Measurements from ENCODE around the gene RYK.

Gene RYK

GRCh38 chr3:134239538-134239937 lies 11.1 kb downstream of the RYK start:
- Histone ChIP-seq H3K27me3 (ENCODE audit: insufficient read depth, low read length, poor library complexity, severe bottlenecking) (no peaks in the 10 kb centered on the region), H3K9me3 (ENCODE audit: insufficient read depth, low read depth, low read length) (no peaks in the 10 kb centered on the region), H3F3A (ENCODE audit: low read depth) (no peaks in the 10 kb centered on the region), H3K4me1 (ENCODE audit: insufficient read depth, low read length, poor library complexity, severe bottlenecking) (peaks cover 20% of the 10 kb centered on the region), H3K9me2 (replicated peaks; ENCODE audit: low read depth, low read length) (no peaks in the 10 kb centered on the region), H3K79me2 (ENCODE audit: insufficient read depth, low read length) (peaks cover 94% of the 10 kb centered on the region), H3K4me3 (ENCODE audit: low read length, poor library complexity, severe bottlenecking) (no peak overlapping the region), H3K9ac (ENCODE audit: low read depth, low read length, poor library complexity, severe bottlenecking) (no peak overlapping the region), H3K36me3 (ENCODE audit: insufficient read depth, low read length) (no peaks in the 10 kb centered on the region), H4K20me1 (ENCODE audit: insufficient read depth, low read length, poor library complexity, severe bottlenecking) (peaks cover 79% of the 10 kb centered on the region), H3K4me2 (ENCODE audit: low read depth, low read length, poor library complexity, severe bottlenecking) (no peak overlapping the region), H2AFZ (ENCODE audit: low read length) (no peak overlapping the region)
- TF ChIP-seq EZH2phosphoT487 (IDR thresholded peaks at IDR 0.05; ENCODE audit: borderline replicate concordance): no peak

- Histone ChIP-seq H3K4me2 (ENCODE audit: low read depth, low read length, poor library complexity, severe bottlenecking) (peak overlapping the region; percentile 21), H3F3A (ENCODE audit: low read depth) (no peaks in the 10 kb centered on the region), H3K4me1 (ENCODE audit: insufficient read depth, low read length, poor library complexity, severe bottlenecking) (peaks cover 10% of the 10 kb centered on the region), H3K36me3 (ENCODE audit: insufficient read depth, low read length) (no peaks in the 10 kb centered on the region), H3K79me2 (ENCODE audit: insufficient read depth, low read length) (peaks cover 91% of the 10 kb centered on the region), H3K9ac (ENCODE audit: low read depth, low read length, poor library complexity, severe bottlenecking) (no peak overlapping the region), H3K9me2 (replicated peaks; ENCODE audit: low read depth, low read length) (no peaks in the 10 kb centered on the region), H4K20me1 (ENCODE audit: insufficient read depth, low read length, poor library complexity, severe bottlenecking) (peaks cover 67% of the 10 kb centered on the region), H2AFZ (ENCODE audit: low read length) (no peak overlapping the region), H3K4me3 (ENCODE audit: low read length, poor library complexity, severe bottlenecking) (no peak overlapping the region), H3K9me3 (ENCODE audit: insufficient read depth, low read depth, low read length) (no peaks in the 10 kb centered on the region), H3K27me3 (ENCODE audit: insufficient read depth, low read length, poor library complexity, severe bottlenecking) (no peaks in the 10 kb centered on the region)
- TF ChIP-seq EZH2phosphoT487 (IDR thresholded peaks at IDR 0.05; ENCODE audit: borderline replicate concordance): no peak
- no peak for TF ChIP-seq CTCF (conservative IDR thresholded peaks at IDR 0.05; ENCODE audit: low read length)
These were observed 13.1 kb downstream of the RYK start for GRCh38 chr3:134237454-134238145.

- Histone ChIP-seq H3K4me1 (ENCODE audit: insufficient read depth, low read length, poor library complexity, severe bottlenecking) (peaks cover 16% of the 10 kb centered on the region), H3K27me3 (ENCODE audit: insufficient read depth, low read length, poor library complexity, severe bottlenecking) (no peaks in the 10 kb centered on the region), H3K9ac (ENCODE audit: low read depth, low read length, poor library complexity, severe bottlenecking) (no peak overlapping the region), H3K9me3 (ENCODE audit: insufficient read depth, low read depth, low read length) (no peaks in the 10 kb centered on the region), H3F3A (ENCODE audit: low read depth) (no peaks in the 10 kb centered on the region), H3K4me2 (ENCODE audit: low read depth, low read length, poor library complexity, severe bottlenecking) (peak overlapping the region; percentile 5), H3K4me3 (ENCODE audit: low read length, poor library complexity, severe bottlenecking) (no peak overlapping the region), H3K79me2 (ENCODE audit: insufficient read depth, low read length) (peaks cover 93% of the 10 kb centered on the region), H2AFZ (ENCODE audit: low read length) (no peak overlapping the region), H4K20me1 (ENCODE audit: insufficient read depth, low read length, poor library complexity, severe bottlenecking) (peaks cover 68% of the 10 kb centered on the region), H3K9me2 (replicated peaks; ENCODE audit: low read depth, low read length) (no peaks in the 10 kb centered on the region), H3K36me3 (ENCODE audit: insufficient read depth, low read length) (no peaks in the 10 kb centered on the region)
- TF ChIP-seq EZH2phosphoT487 (IDR thresholded peaks at IDR 0.05; ENCODE audit: borderline replicate concordance): no peak
- no peak for TF ChIP-seq CTCF (conservative IDR thresholded peaks at IDR 0.05; ENCODE audit: low read length)
These were observed 14.0 kb downstream of the RYK start for GRCh38 chr3:134236505-134237170.

All from Loucy (cell line).